ENCODE results near the gene TRPM4. TPM values are rescaled to one million over a fixed set of nuclear protein-coding genes. Genes with fewer than 3 reads are reported as not detected.

Gene TRPM4
- total and polyA plus RNA-seq, 2 donors (not counting 3 experiments of a cell fraction or from before 2014, with no cell fraction given), result 17.6 to 38.9 TPM

- no peaks in the 10 kb centered on the region for H3K9me1 ChIP-seq (replicated peaks; ENCODE audit: control insufficient read depth, extremely low read depth, insufficient read depth, low read length)
- H3K79me2 ChIP-seq (ENCODE audit: control insufficient read depth, insufficient read depth, low read length), result no peaks in the 10 kb centered on the region
- DNase-seq (ENCODE audit: low read depth, low spot score), result no peak
- no peaks in the 10 kb centered on the region for H3K27me3 ChIP-seq (ENCODE audit: control insufficient read depth in 2 of 2, insufficient read depth in 2 of 2, low read length in 2 of 2)
- no peak overlapping the region for H3K27ac ChIP-seq (ENCODE audit: insufficient read depth, low read depth, low read length)
- FAIRE-seq, result no peak
- H3K4me2 ChIP-seq (ENCODE audit: insufficient read depth, low read length), result no peak overlapping the region
- no peak overlapping the region for H2AFZ ChIP-seq (ENCODE audit: low read depth, low read length)
- intact Hi-C loops (cut with micrococcal nuclease), result no loop called here
- ChIA-PET POLR2A (no interaction called here), CTCF (interaction anchor here (1.0 to 2.0 kb wide), 4 partner anchors 14 to 97 kb away, joined by 3 to 11 read pairs (median 6); no protein-coding TSS in a partner anchor)
- peaks cover 6% of the 10 kb centered on the region for H3K4me1 ChIP-seq (ENCODE audit: control insufficient read depth, extremely low read depth, insufficient read depth, low read length)
- TF ChIP-seq JUN (IDR thresholded peaks at IDR 0.05; ENCODE audit: borderline replicate concordance, insufficient read depth, insufficient read length, low read depth), result no peak
- no peak for TF ChIP-seq CTCF (IDR thresholded peaks at IDR 0.05; ENCODE audit: extremely low read depth in 1 of 2, insufficient read depth in 1 of 2, low read depth in 1 of 2, low read length in 2 of 2)
- no peak for TF ChIP-seq MYC (IDR thresholded peaks at IDR 0.05; ENCODE audit: low read depth, low read length)
- no peak for TF ChIP-seq POLR2AphosphoS5 (IDR thresholded peaks at IDR 0.05; ENCODE audit: insufficient read depth, low read depth, low read length)
- TF ChIP-seq GATA2 (IDR thresholded peaks at IDR 0.05; ENCODE audit: insufficient read depth, insufficient read length, low read depth, low read length), result no peak
- no peak for TF ChIP-seq FOS (IDR thresholded peaks at IDR 0.05; ENCODE audit: borderline replicate concordance, insufficient read depth, low read length)
- no peak for TF ChIP-seq POLR2A (IDR thresholded peaks at IDR 0.05; ENCODE audit: low read depth, low read length)
- H3K9me3 ChIP-seq (replicated peaks; ENCODE audit: control insufficient read depth, insufficient read depth, low read length), result no peaks in the 10 kb centered on the region
- BruUV-seq (replicated peaks), result no TSS peak
- H4K20me1 ChIP-seq (replicated peaks; ENCODE audit: control insufficient read depth, extremely low read depth, insufficient read depth, low read length), result no peaks in the 10 kb centered on the region
- H3K9ac ChIP-seq (replicated peaks; ENCODE audit: extremely low read depth, insufficient read depth, low read length), result no peak overlapping the region
- dilution Hi-C loops (cut with MboI; ENCODE audit: extremely low pct_ligation_motif_present, low sequenced_read_pairs), result no loop called here
- no peak overlapping the region for H3K4me3 ChIP-seq (replicated peaks in 1 of 3; ENCODE audit: insufficient read depth in 1 of 3, low read depth in 1 of 3, low read length in 3 of 3)
- H3K36me3 ChIP-seq (ENCODE audit: control insufficient read depth in 2 of 2, extremely low read depth in 1 of 2, insufficient read depth in 2 of 2, low read length in 2 of 2), result peaks cover 12 to 24% of the 10 kb centered on the region in 2 experiments
Measured at GRCh38 chr19:49111218-49111998, 46.2 kb upstream of the TRPM4 start.

Data from endothelial cell of umbilical vein (primary cell).